Stomach (tissue), 9 donors: ENCODE results near the gene VDAC2. TPM values are rescaled to one million over a fixed set of nuclear protein-coding genes. Genes with fewer than 3 reads are reported as not detected.

Experiments
- DNase-seq, 2 donors: peaks; one replicate each; pipeline versions ENCODE4 v3.0.0 to v3.0.0-alpha.2; 2013 to 2019
- H3K27ac ChIP-seq, 5 donors: fragments of 200-600 bp in 4 of 5; sonication (generic) in 4 of 5; one replicate each; pipeline ENCODE4 v1.5.1; 2013 to 2019; ENCODE audit warnings: mild to moderate bottlenecking in 1 of 5, moderate library complexity in 1 of 5
- H3K27me3 ChIP-seq, 3 donors: fragments of 200-600 bp; sonication (generic); one replicate each; pipeline ENCODE4 v1.5.1; 2017 to 2019; ENCODE audit warnings: mixed run types in 1 of 3
- H3K36me3 ChIP-seq, 4 donors: fragments of 200-600 bp; sonication (generic); 1 replicate in 3 of 4; 2 replicates in 1 of 4; pipeline ENCODE4 v1.5.1; 2016 to 2019
- H3K4me1 ChIP-seq, 4 donors: fragments of 200-600 bp; sonication (generic); one replicate each; pipeline ENCODE4 v1.5.1; 2016 to 2019
- H3K4me3 ChIP-seq, 4 donors: fragments of 200-600 bp; sonication (generic) in 3 of 4; one replicate each; pipeline ENCODE4 v1.5.1; 2016 to 2019; ENCODE audit warnings: mild to moderate bottlenecking in 1 of 4
- H3K9me3 ChIP-seq, 4 donors: fragments of 200-600 bp; sonication (generic); one replicate each; pipeline ENCODE4 v1.5.1; 2016 to 2019
- EP300 ChIP-seq: sonication (generic); formaldehyde crosslinking; IDR thresholded peaks from one replicate; pipeline ENCODE4 v1.6.1; 2017; ENCODE audit warnings: antibody characterized with exemption
- POLR2A ChIP-seq, 4 donors: fragments of 450-650 bp; IDR thresholded peaks; one replicate each; pipeline ENCODE4 v1.6.1; 2016; ENCODE audit warnings: antibody characterized with exemption in 4 of 4, control low read depth in 2 of 4, mild to moderate bottlenecking in 1 of 4, moderate library complexity in 1 of 4
- POLR2AphosphoS5 ChIP-seq, 3 donors: sonication (generic); formaldehyde crosslinking; IDR thresholded peaks; one replicate each; pipeline ENCODE4 v1.6.1; 2016; ENCODE audit warnings: antibody characterized with exemption in 3 of 3
- WGBS, 5 donors: extraction: QIAGEN DNeasy Blood & Tissue Kit in 3 of 5; methylation state at CpG; one replicate each; pipeline versions ENCODE4 v1.1.5 to v1.1.7; 2013 to 2018; 5-methylcytosine and 5-hydroxymethylcytosine counted together
- intact Hi-C: fragments of 100-400 bp; cut with DNase I; formaldehyde crosslinking; loops from one replicate; pipeline ENCODE4 v1.15.1; 2023; ENCODE audit warnings: low total_unique reads
- polyA plus RNA-seq, 3 donors: library from polyadenylated mRNA; stranded (reverse); fragments of 200-250 nt; gene quantifications; one replicate each; pipeline ENCODE4 v1.2.3, GENCODE V29; 2013
- total RNA-seq, 5 donors: library from RNA; depleted of rRNA; stranded (reverse); fragments of >200 nt; gene quantifications; one replicate each; pipeline versions ENCODE4 v1.1.0 to v1.2.3, GENCODE V29; 2014 to 2016
- TF ChIP-seq, protein P1 (sequence below), 7 experiments: fragments of 450-650 bp in 4 of 7; fragments of 200-600 bp in 3 of 7; sonication (generic) in 3 of 7; IDR thresholded peaks; one replicate each; pipeline ENCODE4 v1.5.1; 2016 to 2019; ENCODE audit warnings: antibody characterized with exemption in 7 of 7, control low read depth in 2 of 7, mild to moderate bottlenecking in 1 of 7
- donor health status: healthy with polysubstance abuse.
- donor health status: Bipolar disorder and iron deficiency.
- donor health status: healthy.

The VDAC2 gene
- total and polyA plus RNA-seq, 8 donors = 44.3 to 202 (median 144) TPM

GRCh38 chr10:75234683-75235374, 24.2 kb downstream of the VDAC2 start:
- no peak for TF ChIP-seq POLR2A (IDR thresholded peaks at IDR 0.05)
- TF ChIP-seq POLR2AphosphoS5 (IDR thresholded peaks at IDR 0.05) = peak in 1 of 3 donors; percentile 48
- H3K4me1 ChIP-seq = peaks cover 18 to 37% (median 30%) of the 10 kb centered on the region in 4 donors
- WGBS, 5 donors = 0 to 3% (median 1%) methylated on average over 6 to 62 of the region's 62 CpGs
- peak overlapping the region; percentile 76 to 83 (median 78) for H3K4me3 ChIP-seq
- no peaks in the 10 kb centered on the region for H3K9me3 ChIP-seq
- no peaks in the 10 kb centered on the region for H3K27me3 ChIP-seq
- peak overlapping the region; percentile 86 to 97 (median 90) for H3K27ac ChIP-seq
- intact Hi-C loops = loop anchor here (10.0 kb wide), 1 partner anchor 130 kb away; a partner anchor contains a TSS
- H3K36me3 ChIP-seq = peaks cover 19 to 37% (median 29%) of the 10 kb centered on the region in 4 donors
- DNase-seq = peak; percentile 72 to 78

DNA sequence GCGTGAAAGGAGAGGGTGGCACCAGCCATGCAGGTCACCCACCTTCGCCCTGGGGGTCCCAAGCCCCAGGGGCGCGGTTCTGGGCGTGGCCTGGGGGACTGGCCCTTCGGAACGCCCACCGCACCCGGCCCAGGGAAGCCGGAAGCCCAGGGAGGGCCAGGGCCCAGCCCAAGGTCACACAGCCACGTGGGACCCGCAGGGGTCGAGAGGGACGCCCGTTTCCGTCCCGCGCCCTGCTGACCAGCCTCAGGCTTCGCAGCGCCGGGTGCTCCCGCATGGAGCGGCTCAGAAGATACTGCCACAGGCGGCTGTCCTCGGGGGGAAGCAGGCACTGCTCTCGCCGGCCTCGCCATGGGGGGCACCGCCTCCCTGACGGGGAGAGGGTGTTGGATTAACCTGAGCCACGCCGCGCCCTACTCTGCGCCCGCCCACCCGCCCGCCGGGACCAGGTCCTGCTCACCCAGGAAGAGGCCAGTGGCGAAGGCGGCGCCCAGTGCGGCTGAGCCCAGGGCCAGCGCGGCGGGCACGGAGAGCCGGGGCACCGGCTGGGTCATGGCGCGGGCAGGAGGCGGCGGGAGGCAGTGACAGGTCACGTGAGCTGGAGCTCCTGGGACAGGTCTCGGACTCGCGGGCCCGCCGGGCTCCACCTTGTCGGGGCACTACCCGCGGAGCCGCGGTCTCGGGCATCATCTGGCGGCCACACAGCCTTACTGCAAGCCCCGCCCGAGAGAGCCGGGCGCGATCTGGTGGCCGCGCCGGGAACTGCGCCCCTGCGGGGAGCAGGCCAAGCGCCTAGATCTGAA, 25.0 kb downstream of the VDAC2 start, which contains the start of gene COMTD1:
Gene COMTD1, minus strand, starts transcription at position 583 of the 803 bp plus-strand sequence. Its CDS starts 29 bp downstream, at position 554.
- Histone ChIP-seq H3K36me3 (peaks cover 17 to 31% (median 23%) of the 10 kb centered on the region in 4 donors), H3K4me3 (peak within 1 kb of the TSS; percentile 76 to 83 (median 78)), H3K4me1 (peaks cover 18 to 30% (median 26%) of the 10 kb centered on the region in 4 donors), H3K27me3 (no peaks in the 10 kb centered on the region), H3K9me3 (no peaks in the 10 kb centered on the region), H3K27ac (peak within 1 kb of the TSS; percentile 86 to 97 (median 90))
- intact Hi-C loops = loop anchor here (10.0 kb wide), 1 partner anchor 131 kb away; a partner anchor contains a TSS
- 0 to 1% (median 0%) methylated on average over 14 to 76 of the region's 76 CpGs for WGBS, 5 donors
- peak; percentile 97 to 98 for DNase-seq
- TF ChIP-seq EP300 = no peak
- TF ChIP-seq POLR2A (IDR thresholded peaks at IDR 0.05) = no peak
- TF ChIP-seq POLR2AphosphoS5 (IDR thresholded peaks at IDR 0.05) = peak; percentile 12 to 74 (median 19)
- TF ChIP-seq, protein P1, sequence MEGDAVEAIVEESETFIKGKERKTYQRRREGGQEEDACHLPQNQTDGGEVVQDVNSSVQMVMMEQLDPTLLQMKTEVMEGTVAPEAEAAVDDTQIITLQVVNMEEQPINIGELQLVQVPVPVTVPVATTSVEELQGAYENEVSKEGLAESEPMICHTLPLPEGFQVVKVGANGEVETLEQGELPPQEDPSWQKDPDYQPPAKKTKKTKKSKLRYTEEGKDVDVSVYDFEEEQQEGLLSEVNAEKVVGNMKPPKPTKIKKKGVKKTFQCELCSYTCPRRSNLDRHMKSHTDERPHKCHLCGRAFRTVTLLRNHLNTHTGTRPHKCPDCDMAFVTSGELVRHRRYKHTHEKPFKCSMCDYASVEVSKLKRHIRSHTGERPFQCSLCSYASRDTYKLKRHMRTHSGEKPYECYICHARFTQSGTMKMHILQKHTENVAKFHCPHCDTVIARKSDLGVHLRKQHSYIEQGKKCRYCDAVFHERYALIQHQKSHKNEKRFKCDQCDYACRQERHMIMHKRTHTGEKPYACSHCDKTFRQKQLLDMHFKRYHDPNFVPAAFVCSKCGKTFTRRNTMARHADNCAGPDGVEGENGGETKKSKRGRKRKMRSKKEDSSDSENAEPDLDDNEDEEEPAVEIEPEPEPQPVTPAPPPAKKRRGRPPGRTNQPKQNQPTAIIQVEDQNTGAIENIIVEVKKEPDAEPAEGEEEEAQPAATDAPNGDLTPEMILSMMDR (IDR thresholded peaks at IDR 0.05) = peak in 6 of 7 experiments; percentile 96 to 100 (median 100)

GRCh38 chr10:75236178-75236825, 25.7 kb downstream of the VDAC2 start:
- TF ChIP-seq POLR2A (IDR thresholded peaks at IDR 0.05) = no peak
- TF ChIP-seq, protein P1 (IDR thresholded peaks at IDR 0.05) = peak in 1 of 7 experiments; percentile 39
- 49 to 56% (median 52%) methylated on average over 12 of the region's 12 CpGs for WGBS, 5 donors
- Histone ChIP-seq H3K4me3 (peak overlapping the region; percentile 76 to 83 (median 78)), H3K4me1 (peaks cover 18 to 29% (median 24%) of the 10 kb centered on the region in 4 donors), H3K27me3 (no peaks in the 10 kb centered on the region), H3K27ac (peak overlapping the region in 4 of 5 donors; percentile 86 to 93 (median 89)), H3K36me3 (peaks cover 12 to 24% (median 17%) of the 10 kb centered on the region in 4 donors), H3K9me3 (no peaks in the 10 kb centered on the region)
- intact Hi-C loops = loop anchor here (10.0 kb wide), 1 partner anchor 132 kb away; a partner anchor contains a TSS
- no peak for DNase-seq

GRCh38 chr10:75238182-75239095, 27.8 kb downstream of the VDAC2 start:
- no peak overlapping the region for H3K27ac ChIP-seq
- H3K36me3 ChIP-seq = peaks cover 0 to 2% (median under 1%) of the 10 kb centered on the region in 4 donors
- DNase-seq = no peak
- H3K27me3 ChIP-seq = no peaks in the 10 kb centered on the region
- H3K4me1 ChIP-seq = peaks cover 18 to 24% (median 21%) of the 10 kb centered on the region in 4 donors
- intact Hi-C loops = loop anchor here (10.0 kb wide), 1 partner anchor 134 kb away; a partner anchor contains a TSS
- H3K4me3 ChIP-seq = no peak overlapping the region
- no peak for TF ChIP-seq POLR2A (IDR thresholded peaks at IDR 0.05)
- TF ChIP-seq EP300 = no peak
- TF ChIP-seq POLR2AphosphoS5 (IDR thresholded peaks at IDR 0.05) = no peak
- TF ChIP-seq, protein P1 (IDR thresholded peaks at IDR 0.05) = no peak
- whole genome bisulfite sequencing, 5 donors = 87 to 94% (median 92%) methylated on average over 30 to 37 of the region's 37 CpGs
- no peaks in the 10 kb centered on the region for H3K9me3 ChIP-seq
